Measurements from ENCODE around the gene DBNL.

- TF ChIP-seq EP300 (IDR thresholded peaks at IDR 0.05) (no peak), CTCF (IDR thresholded peaks at IDR 0.05) (no peak), POLR2AphosphoS5 (IDR thresholded peaks at IDR 0.05) (no peak)
These were observed 19.6 kb downstream of the DBNL start for GRCh38 chr7:44063894-44064651.
